Heart left ventricle (tissue), 13 donors: Measurements from ENCODE around the gene RNF167.

Source experiments
- CTCF ChIP-seq, 12 donors: fragments of 200-600 bp; sonication (generic) in 4 of 12; IDR thresholded peaks; one replicate each; pipeline versions ENCODE4 v1.5.0 to v1.8.0; 2018 to 2022; ENCODE audit warnings: antibody characterized with exemption in 12 of 12, mild to moderate bottlenecking in 5 of 12
- POLR2A ChIP-seq, 2 donors: fragments of 450-650 bp; IDR thresholded peaks; one replicate each; pipeline ENCODE4 v1.6.1; 2017; ENCODE audit warnings: antibody characterized with exemption in 2 of 2, mild to moderate bottlenecking in 2 of 2, moderate library complexity in 2 of 2
- donor health status: ischemic (EF 13 %, LVEDD 7.1; RV severe dilation, severe dysfunction).
- donor health status: DM: no; HTN: yes; CAD: no.
- donor health status: DM: no; HTN: no; CAD: no.
- donor health status: ischemic (EF 25% LVEDD 6.9; RV normal size, moderate dysfunction).
- donor health status: ischemic (EF 25% LVEDD 5.7; RV mildly dilated, moderate dysfunction).
- donor health status: ischemic (EF 35%, LVEDD 5.7; RV mildly dilated, moderate dysfunction).
- donor health status: nonischemic (EF 11% LVEDD 7.7; RV severe dilation, severe dysfunction).
- donor health status: DM: yes; HTN: yes; CAD: no.
- donor health status: PGD.
- donor health status: ischemic (EF 29% LVEDD 5.4; RV normal size, mild dysfunction).
- donor health status: nonischemic (EF 23%, LVEDD 6.1; RV moderate dilation, normal function).

DNA sequence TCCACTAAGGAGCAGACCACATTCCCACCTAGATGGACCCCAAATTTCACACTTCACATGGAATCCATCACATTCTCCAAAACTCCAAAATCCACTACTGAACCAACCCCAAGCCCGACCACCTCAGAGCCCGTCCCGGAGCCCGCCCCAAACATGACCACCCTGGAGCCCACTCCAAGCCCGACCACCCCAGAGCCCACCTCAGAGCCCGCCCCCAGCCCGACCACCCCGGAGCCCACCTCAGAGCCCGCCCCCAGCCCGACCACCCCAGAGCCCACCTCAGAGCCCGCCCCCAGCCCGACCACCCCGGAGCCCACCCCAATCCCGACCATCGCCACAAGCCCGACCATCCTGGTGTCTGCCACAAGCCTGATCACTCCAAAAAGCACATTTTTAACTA, 6.4 kb upstream of the RNF167 start:
- TF ChIP-seq CTCF (IDR thresholded peaks at IDR 0.05) (no peak), POLR2A (IDR thresholded peaks at IDR 0.05) (no peak)
